ENCODE measurements around the gene DEPP1.
A peak's percentile ranks its signal among the peaks of the same experiment; 100 is the strongest.

DEPP1 gene

DNA sequence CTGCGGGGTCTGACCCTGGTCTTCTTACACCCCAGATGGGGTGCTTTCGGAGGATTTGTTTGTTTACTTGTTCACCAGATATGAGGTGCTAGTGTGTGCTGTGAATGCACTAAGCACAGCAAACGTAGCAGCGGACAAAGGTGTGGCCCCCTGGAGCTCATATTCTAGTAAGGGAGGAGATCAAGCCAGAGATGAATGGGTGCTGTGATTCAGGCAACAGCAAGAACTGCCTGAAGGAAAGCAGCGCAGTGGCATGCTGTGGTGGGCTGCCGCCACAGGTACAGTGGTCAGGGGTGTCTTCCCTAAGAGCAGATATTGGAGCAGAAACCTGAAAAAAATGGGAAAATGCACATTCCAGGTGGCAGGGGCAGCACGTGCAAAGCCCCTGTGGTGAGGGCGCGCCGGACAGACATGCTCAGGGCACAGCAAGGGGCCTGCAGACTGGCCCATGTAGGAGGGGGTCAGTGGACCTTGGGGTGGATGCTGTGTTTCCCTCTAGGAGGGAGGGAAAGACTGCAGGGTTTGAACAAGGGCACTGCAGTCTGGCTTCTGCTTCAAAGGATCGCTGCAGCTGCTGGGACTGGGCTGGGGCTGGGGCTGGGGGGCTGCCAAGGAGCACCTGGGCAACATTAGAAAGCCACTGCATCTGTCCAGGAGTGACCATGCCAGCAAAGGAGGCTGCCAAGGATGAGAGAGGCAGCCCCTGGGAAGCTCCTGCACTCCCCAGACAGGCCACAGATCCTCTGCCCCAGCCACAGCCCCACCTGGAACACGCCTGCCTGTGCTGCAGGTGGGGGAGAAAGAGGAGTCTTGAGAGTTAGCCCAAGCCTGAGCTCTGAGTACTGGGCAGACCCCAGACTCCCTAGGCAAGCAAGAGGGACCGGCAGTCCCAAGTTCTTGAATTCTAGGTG is 927 bp upstream of the DEPP1 start:
- DNase-seq (ENCODE audit: low read depth in 2 of 2): no peak

DNA sequence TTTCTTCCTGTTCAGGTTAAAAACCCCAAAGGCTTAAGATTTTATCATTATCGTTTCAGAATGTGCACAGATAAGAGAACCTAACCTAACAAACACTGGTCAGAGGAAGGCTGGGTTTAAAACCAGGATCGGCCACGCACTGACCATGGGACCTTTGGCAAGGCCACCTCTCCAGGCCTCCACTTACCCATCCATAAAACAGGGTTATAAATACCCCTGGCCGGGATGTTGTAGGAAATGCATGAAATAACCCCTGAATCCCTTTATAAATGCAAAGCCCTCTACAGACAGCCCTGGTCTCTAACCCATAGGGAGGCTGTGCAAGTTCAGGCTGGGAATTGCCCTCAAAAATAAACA is 418 bp downstream of the DEPP1 start:
- DNase-seq (ENCODE audit: low read depth in 2 of 2): no peak

DNA sequence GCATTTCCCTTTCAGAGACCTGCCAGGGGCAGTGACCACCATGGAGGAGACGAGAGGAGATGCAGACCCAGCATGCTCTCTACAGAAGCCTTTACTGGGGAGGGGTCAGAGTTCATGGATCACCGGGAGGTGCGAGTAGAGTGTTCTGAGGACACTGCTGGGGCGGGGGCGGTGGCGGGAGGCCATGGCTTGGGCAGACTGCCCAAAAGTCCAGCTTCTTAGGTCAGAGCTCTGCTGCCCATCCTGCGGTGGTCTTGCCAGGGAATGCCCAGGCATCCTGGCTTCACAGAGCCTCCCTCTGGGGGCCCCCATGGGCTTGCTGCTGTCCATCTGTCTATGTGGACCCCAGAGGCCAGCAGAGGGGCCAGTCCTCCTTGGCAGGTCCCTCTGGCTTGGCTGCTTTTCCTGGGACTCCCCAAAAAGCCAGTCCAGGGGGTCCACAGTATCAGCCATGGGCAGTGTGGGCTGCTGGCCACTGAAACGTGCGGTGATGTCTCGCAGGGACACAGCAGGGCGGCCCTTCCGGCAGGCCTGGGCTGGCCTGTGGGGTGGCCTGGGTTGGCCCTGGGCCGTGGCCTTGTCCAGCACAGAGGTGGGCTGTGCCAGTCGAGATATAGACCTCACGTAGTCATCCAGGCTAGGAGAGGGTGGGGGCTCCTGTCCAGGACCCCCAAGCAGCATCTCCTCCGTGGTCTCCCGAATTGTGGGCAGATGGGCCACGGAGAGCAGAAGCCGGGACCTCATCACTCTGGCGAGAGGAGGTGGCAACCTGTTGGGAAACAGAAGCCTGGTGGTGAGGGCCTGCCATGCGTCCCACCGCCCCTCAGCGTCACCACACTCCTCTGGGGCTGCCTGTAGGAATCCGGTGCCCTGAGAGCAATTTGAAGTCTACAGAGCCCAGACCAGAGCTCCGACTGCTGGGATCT is 1.1 kb downstream of the DEPP1 start:
- DNase-seq (ENCODE audit: low read depth in 2 of 2): no peak

DNA sequence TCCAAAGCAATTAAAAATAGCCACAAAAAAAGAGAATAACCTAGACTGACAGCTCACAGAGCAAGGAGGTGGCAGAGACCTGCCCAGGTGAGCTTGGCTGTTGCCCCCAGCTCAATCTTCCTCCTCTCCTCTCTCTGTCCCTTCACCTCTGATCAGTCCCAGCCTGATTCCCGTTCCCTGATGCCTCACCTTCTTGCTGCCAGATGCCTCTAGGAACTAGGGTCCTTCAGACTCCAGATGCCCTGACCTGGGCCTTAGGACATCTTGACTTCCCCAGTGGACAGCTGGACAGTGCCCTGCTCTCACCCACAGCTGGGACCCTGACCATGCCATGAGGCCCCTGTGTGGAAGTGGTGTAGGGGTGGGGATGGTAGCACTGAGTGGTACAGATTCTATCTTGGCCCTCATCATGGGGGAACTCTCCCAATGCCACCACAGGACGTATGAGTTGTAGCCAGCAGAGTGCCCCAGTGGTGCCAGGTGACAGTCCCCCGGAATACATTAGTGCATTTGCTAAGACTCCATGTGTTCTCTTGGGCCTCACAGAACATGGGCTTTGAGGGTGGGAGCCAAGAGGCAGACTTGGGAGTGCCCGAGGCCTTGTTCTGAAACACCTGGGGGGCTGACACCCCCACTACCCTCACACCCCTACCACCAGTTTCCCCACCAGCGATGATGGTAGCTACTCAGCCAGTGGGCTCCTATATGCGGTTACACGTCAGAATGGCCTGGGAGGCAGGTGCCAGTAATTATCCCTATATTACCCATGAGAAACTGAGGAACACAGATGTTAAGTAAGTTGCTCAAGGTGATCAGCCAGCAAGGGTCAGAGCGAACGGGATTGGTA is 2.0 kb downstream of the DEPP1 start:
- DNase-seq (ENCODE audit: low read depth in 2 of 2): no peak

DNA sequence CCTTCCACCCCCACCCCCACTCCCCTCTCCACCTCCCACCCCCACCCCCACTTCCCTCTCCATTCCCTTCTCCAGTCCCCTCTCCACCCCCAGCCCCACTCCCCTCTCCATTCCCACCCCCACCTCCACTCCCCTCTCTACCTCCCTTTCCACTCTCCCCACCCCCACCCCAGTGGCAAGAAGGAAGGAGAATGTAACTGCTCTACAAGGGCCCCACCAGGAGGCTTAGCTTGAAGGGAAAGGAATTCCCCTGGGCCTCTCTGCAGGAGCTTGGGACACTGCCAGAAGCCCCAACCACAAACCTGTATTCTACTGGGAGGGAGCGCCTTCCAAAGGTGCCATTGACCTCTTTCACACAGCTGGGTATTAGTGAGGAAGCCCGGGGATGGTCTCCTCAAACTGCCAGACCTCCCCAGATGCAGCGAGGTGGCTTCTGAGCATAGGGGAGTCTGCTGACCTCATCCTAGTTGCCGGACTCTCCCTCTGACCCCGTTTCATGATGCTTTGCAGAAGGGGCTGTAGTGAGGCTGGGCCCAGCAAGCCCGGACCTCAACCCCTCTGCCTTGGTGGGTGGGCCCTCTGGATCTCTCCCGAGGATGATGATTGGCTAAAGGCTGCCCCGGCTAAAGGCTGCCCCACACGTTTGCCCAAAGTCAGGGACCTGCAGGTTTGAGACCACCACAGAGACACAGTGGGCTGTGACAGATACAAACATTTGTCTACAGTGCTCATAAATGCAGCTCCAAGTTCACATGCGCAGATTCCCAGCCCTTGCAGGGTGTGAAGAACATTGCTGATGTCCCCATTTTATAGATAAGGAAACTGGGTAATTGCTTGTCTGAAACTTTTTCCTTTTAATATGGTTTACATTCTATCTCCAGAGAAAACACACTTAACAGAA is 2.9 kb downstream of the DEPP1 start:
- no peak for DNase-seq (ENCODE audit: low read depth in 2 of 2)

DNA sequence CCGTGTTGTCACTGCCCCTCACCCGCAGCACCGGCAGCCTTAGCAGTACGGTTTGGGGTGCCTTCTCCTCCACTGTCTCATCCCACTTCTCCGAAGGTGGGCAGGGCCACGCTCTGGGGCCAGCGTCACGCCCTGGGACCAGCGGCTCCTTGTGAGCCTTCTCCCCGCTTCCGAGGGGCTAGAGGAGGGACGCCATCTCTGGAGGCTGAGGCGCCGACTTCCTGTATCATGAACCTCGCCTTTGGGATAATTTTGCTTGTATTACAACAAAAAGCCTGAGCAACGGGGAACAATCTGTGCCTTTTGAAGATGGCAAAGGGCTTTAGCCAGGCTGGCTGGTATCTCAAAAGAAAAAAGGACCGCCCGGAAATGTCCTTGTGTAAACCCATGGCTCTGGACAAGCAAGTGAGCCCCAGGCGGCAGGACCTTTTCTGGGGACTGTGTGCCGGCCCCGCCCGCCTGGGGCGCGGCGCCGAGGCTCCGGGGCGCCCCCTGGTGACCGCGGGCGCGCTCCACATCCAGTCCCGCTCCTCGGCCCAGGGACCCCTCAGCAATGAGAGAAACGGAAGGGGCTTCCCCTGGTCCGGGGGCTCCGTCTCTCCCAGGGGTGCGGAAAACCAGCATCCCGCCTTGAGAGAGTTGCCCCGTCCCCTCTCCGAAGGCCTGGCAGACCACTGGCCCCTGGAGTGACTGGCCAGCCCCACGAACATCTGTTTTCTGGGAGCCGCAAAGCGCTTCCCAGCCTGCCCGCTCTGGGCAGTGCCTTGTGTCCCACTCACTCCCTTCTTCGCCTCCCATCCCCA is 3.8 kb downstream of the DEPP1 start:
- DNase-seq (ENCODE audit: low read depth in 2 of 2): peak; percentile 36 to 38

DNA sequence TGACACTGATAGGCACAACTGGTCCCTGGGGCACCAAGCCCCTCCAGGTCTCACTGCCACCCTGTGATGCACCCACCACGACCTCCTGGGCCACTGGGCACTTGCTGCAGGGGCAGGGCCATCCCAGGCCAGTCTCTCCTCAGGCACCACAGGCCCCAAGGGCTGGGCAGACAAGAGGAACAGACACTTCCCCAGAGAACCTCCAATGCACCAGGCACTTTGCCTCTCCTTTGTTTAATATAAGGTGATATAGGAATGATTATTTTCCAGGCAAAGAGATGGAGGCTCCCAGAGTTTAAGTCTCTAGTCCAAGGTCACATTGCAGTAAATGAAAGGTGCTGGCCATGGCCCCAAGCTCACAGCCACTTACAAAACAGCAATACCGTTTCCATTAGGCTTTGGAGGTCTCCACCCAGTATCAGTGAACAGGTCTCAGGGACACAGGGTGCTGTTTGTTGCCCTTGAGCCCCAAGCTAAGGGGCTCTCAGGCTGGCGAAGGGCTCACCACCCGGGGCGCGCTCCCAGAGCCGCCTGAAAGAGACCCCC is 4.5 kb downstream of the DEPP1 start:
- no peak for DNase-seq (ENCODE audit: low read depth in 2 of 2)

DNA sequence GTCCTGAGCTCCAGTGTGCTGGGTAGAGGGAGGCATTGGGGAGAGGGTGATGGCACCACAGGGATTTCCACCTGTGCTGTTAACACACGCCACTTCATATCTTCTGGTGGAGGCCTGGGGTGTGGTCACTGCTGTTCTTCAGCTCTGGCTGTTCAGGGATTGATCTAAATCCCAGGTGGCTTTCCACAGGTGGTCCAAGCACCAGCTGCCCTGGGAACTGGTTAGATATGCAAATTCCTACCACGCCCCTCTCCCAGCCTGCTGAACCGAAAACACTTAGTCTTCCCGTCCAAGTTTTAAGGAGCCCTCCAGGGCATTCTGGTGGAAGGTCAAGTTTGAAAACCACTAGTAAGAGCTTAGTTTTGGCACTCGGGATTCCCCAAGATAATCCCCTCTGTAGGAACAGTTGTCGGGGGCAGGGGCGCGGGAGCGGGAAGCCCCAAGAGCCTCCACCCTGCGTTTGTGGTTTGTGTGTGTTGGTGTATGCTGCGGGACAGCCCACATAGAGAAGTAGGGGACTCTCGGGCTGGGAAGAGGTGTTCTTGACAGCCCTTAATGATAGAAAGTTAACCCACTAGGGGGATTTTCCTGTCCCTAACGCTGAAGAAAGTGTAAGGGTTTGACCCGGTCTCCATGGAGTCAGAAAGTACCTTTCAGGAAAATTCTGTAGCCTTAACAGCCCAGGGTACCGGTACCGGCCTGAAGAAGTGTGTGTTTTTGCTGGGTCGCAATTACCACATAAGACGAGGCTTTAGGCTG is 5.1 kb downstream of the DEPP1 start:
- DNase-seq (ENCODE audit: low read depth in 2 of 2): no peak

DNA sequence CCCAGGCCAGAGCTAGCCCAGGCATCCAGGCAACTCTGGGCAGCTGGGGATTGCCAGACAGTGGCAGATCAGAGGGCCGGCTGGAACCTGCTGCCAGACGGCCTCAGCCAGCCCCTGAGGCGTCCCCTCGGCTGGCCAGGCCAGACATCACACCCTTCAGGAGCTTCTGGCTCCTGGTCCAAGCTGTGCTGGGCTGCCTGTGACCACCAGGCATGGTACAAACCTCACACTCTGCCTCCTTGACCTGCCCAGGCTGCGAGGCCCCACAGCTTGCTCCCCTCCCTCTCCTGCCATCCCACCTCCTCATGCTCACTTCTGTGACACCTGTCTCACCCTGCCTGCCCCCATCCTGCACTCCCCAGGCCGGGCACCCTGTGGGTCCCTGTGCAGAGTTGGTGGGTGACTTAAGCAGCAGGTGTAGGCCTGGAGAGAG is 5.7 kb downstream of the DEPP1 start:
- no peak for DNase-seq (ENCODE audit: low read depth in 2 of 2)

DNA sequence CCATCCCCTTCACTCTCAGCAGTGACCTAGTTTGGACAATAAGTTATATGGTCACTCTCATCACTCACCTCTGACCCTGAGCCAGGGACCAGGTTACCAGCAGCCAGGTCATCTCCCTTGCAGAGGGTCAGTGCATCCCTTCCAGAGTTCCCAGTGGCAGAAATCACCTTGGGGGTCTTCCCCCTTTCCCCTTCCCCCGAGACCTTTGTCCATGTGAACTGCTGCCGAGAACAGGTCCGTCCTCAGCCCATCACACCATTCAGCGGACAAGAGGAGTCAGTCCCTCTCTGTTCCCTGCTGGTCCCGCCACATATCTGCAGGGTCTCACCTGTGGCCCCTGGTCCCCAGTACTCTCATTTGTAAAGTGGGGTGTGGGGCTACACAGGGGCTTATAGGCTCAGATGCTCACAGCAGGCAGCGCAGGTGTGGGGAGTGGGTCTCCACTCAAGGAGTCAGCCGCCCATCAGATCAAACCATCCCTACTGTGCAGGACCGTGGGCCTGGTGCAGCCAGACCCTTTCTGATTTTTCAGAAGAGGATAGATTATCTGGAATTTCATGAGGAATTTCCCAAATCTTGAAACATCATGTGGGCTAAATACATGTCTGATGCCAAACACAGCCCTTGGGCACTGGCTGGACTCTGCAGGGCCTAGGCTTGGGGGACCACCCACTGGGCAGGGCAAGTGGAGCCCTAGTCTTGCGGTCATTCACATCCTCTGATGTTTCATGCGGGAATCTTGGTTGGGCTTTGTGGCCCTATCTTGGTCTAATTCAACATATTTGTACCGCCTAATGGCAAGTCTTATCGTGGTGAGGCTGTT is 6.5 kb downstream of the DEPP1 start:
- DNase-seq (ENCODE audit: low read depth in 2 of 2): no peak

DNA sequence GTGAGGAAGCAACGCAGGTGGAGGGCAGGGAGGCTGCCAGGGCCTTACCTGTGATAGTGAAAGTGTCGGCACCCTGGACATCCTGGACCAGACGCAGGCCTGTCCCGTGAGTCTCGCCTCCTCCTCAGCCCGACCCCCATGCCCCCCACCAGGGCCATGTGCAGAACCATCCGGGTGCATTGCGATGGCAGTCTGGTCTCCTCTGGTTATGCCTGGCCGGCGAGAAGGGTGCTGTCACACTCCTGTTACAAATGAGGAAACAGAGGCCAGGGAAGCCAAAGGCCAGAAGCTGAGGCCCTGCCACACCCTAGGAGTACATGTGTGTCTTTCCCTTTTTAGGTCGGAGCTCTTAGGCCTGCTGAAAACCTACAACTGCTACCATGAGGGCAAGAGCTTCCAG is 7.2 kb downstream of the DEPP1 start:
- DNase-seq (ENCODE audit: low read depth in 2 of 2): no peak

DNA sequence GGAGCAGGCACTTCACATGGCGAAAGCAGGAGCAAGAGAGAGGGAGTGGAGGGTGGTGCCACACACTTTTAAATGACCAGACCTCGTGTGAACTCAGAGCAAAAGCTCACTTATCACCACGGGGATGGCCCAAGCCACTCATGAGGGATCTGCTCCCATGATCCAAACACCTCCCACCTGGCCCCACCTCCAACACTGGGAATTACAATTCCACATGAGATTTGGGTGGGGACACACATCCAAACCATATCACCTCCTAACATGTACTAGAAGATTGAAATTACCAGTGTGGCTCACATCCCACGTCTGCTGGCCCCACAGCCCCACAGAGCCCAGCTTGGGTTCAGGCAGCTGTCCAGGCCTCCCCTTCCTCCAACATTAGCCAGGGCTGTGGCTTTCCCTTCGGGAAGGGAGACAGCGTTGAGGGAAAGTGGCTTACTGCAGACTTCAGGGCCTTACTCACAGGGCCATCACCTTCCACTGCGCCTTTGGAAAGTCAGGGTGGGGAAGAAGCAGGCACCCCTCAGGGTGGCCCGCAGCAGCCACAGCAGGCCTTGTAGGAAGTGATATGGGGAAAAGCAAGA is 7.7 kb downstream of the DEPP1 start:
- no peak for DNase-seq (ENCODE audit: low read depth in 2 of 2)

DNA sequence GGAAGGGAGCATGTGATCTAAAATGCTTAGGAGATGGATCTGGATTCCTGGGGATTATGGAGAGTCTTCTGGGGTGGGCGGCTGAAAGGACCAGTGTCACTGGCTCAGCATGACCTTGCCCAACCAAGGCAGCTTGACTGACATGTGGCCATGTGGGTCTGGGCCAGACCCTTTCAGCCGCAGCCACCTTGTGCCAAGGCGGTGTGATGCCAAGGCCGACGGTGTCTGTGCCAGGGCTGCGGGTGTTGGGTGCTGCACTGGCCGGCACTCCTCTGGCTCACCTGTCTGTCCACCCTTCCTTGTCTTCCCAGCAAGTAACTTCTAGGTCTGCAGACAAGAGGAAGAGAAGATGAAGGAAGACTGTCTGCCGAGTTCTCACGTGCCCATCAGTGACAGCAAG is 8.8 kb downstream of the DEPP1 start:
- no peak for DNase-seq (ENCODE audit: low read depth in 2 of 2)

DNA sequence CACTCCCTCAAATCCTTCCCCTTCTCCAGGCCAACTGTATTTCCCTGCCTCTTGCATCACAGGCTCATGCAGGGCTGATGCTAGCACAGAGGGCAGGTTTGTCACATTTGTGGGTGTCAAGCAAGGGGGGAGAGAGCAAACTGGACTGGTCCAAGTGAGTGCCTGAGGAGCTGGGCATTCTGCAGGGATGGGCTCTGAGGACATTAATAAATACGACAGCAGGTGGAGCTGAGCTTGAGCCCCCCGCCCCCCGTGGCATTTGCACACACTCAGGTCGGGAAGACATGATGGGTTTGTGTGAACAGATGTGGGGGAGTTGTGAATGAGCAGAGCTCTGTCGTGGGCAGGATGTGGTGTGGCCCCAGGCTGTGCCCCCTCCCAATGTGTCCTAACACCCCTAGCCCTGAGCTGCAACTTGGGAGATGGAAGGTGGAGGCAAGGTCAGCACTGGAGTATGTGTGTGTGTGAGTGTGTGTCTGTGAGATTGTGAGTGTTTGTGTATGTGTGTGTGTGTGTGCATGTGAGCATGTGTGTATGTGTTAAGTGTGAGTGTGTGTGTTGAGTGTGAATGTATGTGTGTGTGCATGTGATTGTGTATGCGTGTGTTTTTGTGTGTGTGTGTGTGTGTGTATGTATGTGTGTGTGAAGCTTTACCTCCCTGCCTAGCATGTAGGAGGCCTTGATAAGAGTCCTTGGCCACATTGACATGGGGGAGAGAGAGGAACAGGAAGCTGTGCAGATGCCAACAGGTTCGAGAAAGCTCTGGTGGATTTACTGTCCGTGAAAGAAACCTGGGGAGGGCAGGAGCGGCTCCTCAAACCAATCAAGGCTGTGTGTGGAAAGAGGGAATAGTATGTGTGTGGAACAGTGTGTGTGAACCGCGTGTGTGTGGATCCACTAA is 9.9 kb downstream of the DEPP1 start:
- no peak for DNase-seq (ENCODE audit: low read depth in 2 of 2)

DNA sequence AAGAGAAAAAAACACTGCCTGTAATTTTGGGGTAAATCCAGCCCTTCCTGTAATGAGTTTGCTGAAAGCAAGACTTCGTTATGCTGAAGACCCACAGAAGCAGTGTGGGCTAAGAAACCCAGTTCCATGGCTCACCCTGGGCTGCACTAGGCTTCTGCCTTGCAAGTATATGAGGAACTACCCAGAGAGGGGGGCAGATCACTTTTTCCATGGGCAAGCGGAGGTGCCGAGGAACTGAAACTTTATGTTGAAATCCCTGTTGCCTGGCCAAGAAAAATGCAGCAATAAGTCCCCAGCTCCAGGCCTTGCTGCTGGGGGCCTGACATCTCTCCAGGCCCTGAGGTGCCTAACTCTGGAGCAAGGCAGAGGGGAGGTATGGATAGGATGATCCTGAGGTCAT is 10.5 kb downstream of the DEPP1 start:
- DNase-seq (ENCODE audit: low read depth in 2 of 2): no peak

DNA sequence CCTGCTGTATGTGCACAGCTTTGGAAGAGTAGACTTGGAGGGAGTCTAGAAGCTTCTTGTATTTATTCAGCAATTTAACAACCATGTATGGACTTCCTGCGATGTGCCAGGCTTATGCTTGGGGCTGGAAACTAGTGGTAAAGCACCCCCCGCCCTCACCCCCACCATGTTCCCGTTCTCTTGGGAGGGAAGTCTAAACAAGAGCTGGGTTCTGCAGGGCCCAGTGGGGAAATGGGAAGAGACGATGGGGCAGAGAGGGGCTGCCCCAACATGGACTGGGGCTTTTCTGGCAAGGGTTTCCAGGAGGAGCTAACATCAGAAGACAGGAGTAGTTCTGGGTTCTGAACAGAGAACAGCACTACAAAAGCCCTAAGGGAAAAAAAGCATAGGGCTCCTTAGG is 11.0 kb downstream of the DEPP1 start:
- DNase-seq (ENCODE audit: low read depth in 2 of 2): no peak
